Panc1 (cell line): ENCODE measurements around the gene MAFG. TPM values are rescaled to one million over a fixed set of nuclear protein-coding genes. Genes with fewer than 3 reads are reported as not detected.
A peak's percentile ranks its signal among the peaks of the same experiment; 100 is the strongest.

Source experiments
- ATAC-seq: fragments of 200-7000 bp; cut with Tn5 transposase; 2 replicates; pipeline ENCODE4 v1.9.1; 2020; ENCODE audit warnings: mild to moderate bottlenecking, moderate library complexity
- BruUV-seq: library from RNA; stranded (reverse); fragments of 400-500 nt; replicated peaks from 2 replicates; lab custom pipeline; 2021; lab: Mats Ljungman, UMichigan
- CTCF ChIA-PET: fragments of 300-600 bp; sonication (Branson Sonifier 250); formaldehyde crosslinking; loops from one replicate; lab custom pipeline; 2022; ENCODE audit warnings: antibody characterized with exemption; lab: Charles Lee
- POLR2A ChIA-PET: fragments of 300-600 bp; sonication (Branson Sonifier 250); formaldehyde crosslinking; loops from one replicate; lab custom pipeline; 2022; ENCODE audit warnings: antibody characterized with exemption; lab: Charles Lee
- DNase-seq: peaks from one replicate; pipeline ENCODE4 v3.0.0-alpha.2; 2010; ENCODE audit warnings: low read depth, low spot score
- H3K27ac ChIP-seq: 2 replicates; pipeline ENCODE4 v1.5.1; 2011; ENCODE audit warnings: mild to moderate bottlenecking, low read length, inconsistent platforms
- H3K27me3 ChIP-seq: fragments of 200-500 bp; sonication (Bioruptor generic); 2 replicates; pipeline ENCODE4 v1.6.0; 2014; ENCODE audit warnings: low read length, inconsistent platforms; ENCODE audit not compliant: control insufficient read depth, insufficient read depth
- H3K36me3 ChIP-seq: fragments of 200-500 bp; sonication (Bioruptor generic); 2 replicates; pipeline ENCODE4 v1.5.1; 2014; ENCODE audit warnings: inconsistent platforms, mild to moderate bottlenecking, low read length, moderate library complexity; ENCODE audit not compliant: control insufficient read depth, insufficient read depth
- H3K4me1 ChIP-seq: 2 replicates; pipeline ENCODE4 v1.5.1; 2011; ENCODE audit warnings: inconsistent platforms, mild to moderate bottlenecking, low read length, moderate library complexity; ENCODE audit not compliant: control insufficient read depth, insufficient read depth
- H3K4me3 ChIP-seq, 2 experiments: 2 replicates each; pipeline ENCODE4 v1.5.1; 2011 to 2012; ENCODE audit warnings: low read depth in 2 of 2, low read length in 2 of 2, mild to moderate bottlenecking in 2 of 2, inconsistent platforms in 1 of 2, moderate library complexity in 1 of 2
- H3K9me3 ChIP-seq: fragments of 200-500 bp; sonication (Bioruptor generic); 2 replicates; pipeline ENCODE4 v1.5.1; 2014; ENCODE audit warnings: low read depth, mild to moderate bottlenecking, inconsistent platforms, low read length, moderate library complexity; ENCODE audit not compliant: control insufficient read depth, insufficient read depth
- CTCF ChIP-seq: fragments of 450-650 bp; IDR thresholded peaks from 2 replicates; pipeline ENCODE4 v1.5.1; 2017; ENCODE audit warnings: mild to moderate bottlenecking
- POLR2AphosphoS5 ChIP-seq: IDR thresholded peaks from 2 replicates; pipeline ENCODE4 v1.6.1; 2012; ENCODE audit warnings: mild to moderate bottlenecking, low read depth, low read length, moderate library complexity
- SIN3A ChIP-seq: IDR thresholded peaks from 2 replicates; pipeline ENCODE4 v1.6.1; 2012; ENCODE audit warnings: low read depth, mild to moderate bottlenecking, low read length, moderate library complexity, borderline replicate concordance; ENCODE audit not compliant: insufficient read depth
- TCF7L2 ChIP-seq: IDR thresholded peaks from 2 replicates; pipeline ENCODE4 v1.6.1; 2011; ENCODE audit warnings: mild to moderate bottlenecking, low read depth, low read length, inconsistent platforms
- in situ Hi-C: cut with HindIII; loops from 2 replicates; pipeline ENCODE4 v1.10.0; 2016; ENCODE audit warnings: low sequenced_read_pairs, low pct_unique_long_range_greater_than_20kb
- intact Hi-C: fragments of 100-400 bp; cut with micrococcal nuclease; formaldehyde crosslinking; loops from one replicate; pipeline ENCODE4 v1.10.0; 2022; ENCODE audit not compliant: unreplicated experiment
- total RNA-seq: library from RNA; stranded (reverse); gene quantifications from one replicate; pipeline ENCODE4 v1.2.1, GENCODE V29; 2021; ENCODE audit not compliant: unreplicated experiment

Gene MAFG
- total RNA-seq, 1 experiment from 2014 or later = 57.0 TPM

GRCh38 chr17:81902023-81902652 is 25.4 kb downstream of the MAFG start, which contains the start of gene NPB:
Gene NPB, plus strand, starts transcription at chr17:81902238. Its CDS starts 40 bp downstream, at chr17:81902278.
- CTCF ChIA-PET = no interaction called here
- DNase-seq (no peak), ATAC-seq (peak; percentile 6; the same call in 1 of the 2 replicates)
- Histone ChIP-seq H3K27ac (no peak within 1 kb of the TSS), H3K9me3 (no peaks in the 10 kb centered on the region), H3K4me1 (peaks cover 27% of the 10 kb centered on the region), H3K4me3 (peak within 1 kb of the TSS in 1 of 2 experiments; percentile 13; a peak in 1 of 4 replicates), H3K27me3 (no peaks in the 10 kb centered on the region), H3K36me3 (no peaks in the 10 kb centered on the region)
- in situ Hi-C loops (no loop called here), intact Hi-C loops (no loop called here)
- TF ChIP-seq CTCF (no peak), SIN3A (0 out of 2 replicates have a peak, but pooled peaks have one; percentile 49), TCF7L2 (no peak)
- POLR2A ChIA-PET = no interaction called here
- BruUV-seq = no TSS peak

DNA sequence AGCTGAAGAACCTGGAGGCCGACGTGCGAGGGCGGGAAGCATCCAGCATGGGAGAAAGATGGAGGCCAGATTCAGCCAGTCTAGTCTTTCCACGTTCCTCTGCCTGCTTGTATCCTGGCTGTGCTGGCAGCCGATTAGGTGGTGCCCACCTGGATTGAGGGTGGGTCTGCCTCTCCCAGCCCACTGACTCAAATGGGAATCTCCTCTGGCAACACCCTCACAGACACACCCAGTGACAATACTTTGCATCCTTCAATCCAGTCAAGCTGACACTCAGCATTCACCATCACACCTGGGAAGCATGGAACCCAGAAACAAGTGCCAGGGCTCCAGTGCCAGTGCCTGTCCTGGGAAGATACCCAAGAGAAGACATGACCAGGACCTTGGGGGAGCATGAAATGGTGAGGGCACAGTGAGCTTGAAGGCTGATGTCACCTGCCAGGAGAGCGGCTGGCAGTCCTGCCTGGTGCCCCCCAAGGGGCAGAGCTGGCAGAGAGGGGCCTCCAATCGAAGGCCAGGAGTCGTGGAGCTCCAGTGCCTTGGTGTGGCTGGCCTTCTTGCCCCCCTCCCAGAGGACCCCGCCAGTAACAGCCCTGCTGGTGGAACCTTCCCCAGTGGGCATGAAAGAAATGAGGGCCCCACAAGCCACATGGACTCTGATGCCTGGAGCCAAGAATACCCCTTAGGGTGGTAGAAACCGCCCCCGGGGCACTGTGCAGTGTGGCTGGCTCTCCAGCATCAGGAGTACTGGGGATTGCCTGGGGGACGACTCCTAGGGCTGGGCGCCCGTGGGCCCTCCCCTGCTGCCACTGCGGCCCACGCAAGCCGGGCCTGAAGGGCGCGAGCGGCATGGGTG is 26.1 kb downstream of the MAFG start:
- POLR2A ChIA-PET = no interaction called here

More for the DNA sequence above, 26.1 kb downstream of the MAFG start:
- H3K9me3 ChIP-seq = no peaks in the 10 kb centered on the region
- H3K27ac ChIP-seq = no peak overlapping the region
- CTCF ChIA-PET = no interaction called here
- DNase-seq (no peak), ATAC-seq (no peak)
- H3K4me1 ChIP-seq = peaks cover 27% of the 10 kb centered on the region
- intact Hi-C loops (no loop called here), in situ Hi-C loops (no loop called here)
- H3K36me3 ChIP-seq = no peaks in the 10 kb centered on the region
- H3K27me3 ChIP-seq = no peaks in the 10 kb centered on the region
- TSS peak; percentile 49 for BruUV-seq
- TF ChIP-seq CTCF (no peak), POLR2AphosphoS5 (peak; percentile 46; the same call in 1 of the 2 replicates)
- no peak overlapping the region for H3K4me3 ChIP-seq
